Left ventricle myocardium inferior (tissue), 1 donor: ENCODE measurements around the gene CNGA1. TPM values are rescaled to one million over a fixed set of nuclear protein-coding genes. Genes with fewer than 3 reads are reported as not detected.
"Not testable (repeated sequence)": the region's sequence is repeated elsewhere in the genome, so short reads cannot be mapped to it uniquely, and the experiment has no call there.

Source experiments
- DNase-seq: peaks from one replicate; pipeline ENCODE4 v3.0.0-alpha.2; 2020
- H3K27ac ChIP-seq: fragments of 200-600 bp; replicated peaks from 2 replicates; pipeline ENCODE4 v1.8.0; 2021
- H3K27me3 ChIP-seq: fragments of 200-600 bp; 2 replicates; pipeline ENCODE4 v1.8.0; 2021; ENCODE audit warnings: low read depth
- H3K36me3 ChIP-seq: fragments of 200-600 bp; 2 replicates; pipeline ENCODE4 v1.8.0; 2021
- H3K4me1 ChIP-seq: fragments of 200-600 bp; 2 replicates; pipeline ENCODE4 v1.8.0; 2021
- H3K4me3 ChIP-seq: fragments of 200-600 bp; 2 replicates; pipeline ENCODE4 v1.8.0; 2021; ENCODE audit warnings: mild to moderate bottlenecking, moderate library complexity
- H3K9me3 ChIP-seq: fragments of 200-600 bp; replicated peaks from 2 replicates; pipeline ENCODE4 v1.8.0; 2021
- intact Hi-C: fragments of 100-400 bp; cut with micrococcal nuclease; formaldehyde crosslinking; loops from one replicate; pipeline ENCODE4 v1.11.0; 2022
- total RNA-seq: library from RNA; stranded (reverse); fragmentation: NEBNext Ultra II Directional; extraction: Animal tissue kit (Norgen Biotek cat#: 25700); gene quantifications from one replicate; pipeline ENCODE4 v1.2.1, GENCODE V29; 2021
- TF ChIP-seq, protein P1 (sequence below): fragments of 200-600 bp; IDR thresholded peaks from 2 replicates; pipeline ENCODE4 v1.8.0; 2021; ENCODE audit warnings: antibody characterized with exemption, mild to moderate bottlenecking, borderline replicate concordance
- donor health status: DM: no; HTN: yes; CAD: no; lungs with severe emphysema.

CNGA1 gene
- total RNA-seq, 1 donor from 2014 or later: not detected

DNA sequence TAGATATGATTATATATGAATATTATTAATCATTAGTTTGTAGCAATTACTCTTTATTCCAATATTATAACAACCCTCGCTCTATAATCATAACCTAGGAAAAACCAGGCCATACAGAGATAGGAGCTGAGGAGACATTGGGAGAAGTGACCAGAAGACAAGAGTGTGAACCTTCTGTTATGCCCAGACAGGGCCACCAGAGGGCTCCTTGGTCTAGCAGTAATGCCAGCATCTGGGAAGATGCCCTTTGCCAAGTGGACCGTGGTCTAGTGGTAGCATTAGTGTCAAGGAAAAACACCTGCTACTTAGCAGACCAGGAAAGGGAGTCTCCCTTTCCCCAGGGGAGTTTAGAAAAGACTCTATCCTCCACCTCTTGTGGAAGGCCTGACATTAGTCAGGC is 12.9 kb downstream of the CNGA1 start:
- intact Hi-C loops: loop anchor here (10.0 kb wide), 1 partner anchor 81 kb away; no protein-coding TSS in a partner anchor
- DNase-seq: peak; percentile 47
- not testable (repeated sequence) for H3K4me1 ChIP-seq, H3K36me3 ChIP-seq, H3K27me3 ChIP-seq, H3K4me3 ChIP-seq, H3K27ac ChIP-seq
- peaks cover 47% of the 10 kb centered on the region for H3K9me3 ChIP-seq
- TF ChIP-seq, protein P1, sequence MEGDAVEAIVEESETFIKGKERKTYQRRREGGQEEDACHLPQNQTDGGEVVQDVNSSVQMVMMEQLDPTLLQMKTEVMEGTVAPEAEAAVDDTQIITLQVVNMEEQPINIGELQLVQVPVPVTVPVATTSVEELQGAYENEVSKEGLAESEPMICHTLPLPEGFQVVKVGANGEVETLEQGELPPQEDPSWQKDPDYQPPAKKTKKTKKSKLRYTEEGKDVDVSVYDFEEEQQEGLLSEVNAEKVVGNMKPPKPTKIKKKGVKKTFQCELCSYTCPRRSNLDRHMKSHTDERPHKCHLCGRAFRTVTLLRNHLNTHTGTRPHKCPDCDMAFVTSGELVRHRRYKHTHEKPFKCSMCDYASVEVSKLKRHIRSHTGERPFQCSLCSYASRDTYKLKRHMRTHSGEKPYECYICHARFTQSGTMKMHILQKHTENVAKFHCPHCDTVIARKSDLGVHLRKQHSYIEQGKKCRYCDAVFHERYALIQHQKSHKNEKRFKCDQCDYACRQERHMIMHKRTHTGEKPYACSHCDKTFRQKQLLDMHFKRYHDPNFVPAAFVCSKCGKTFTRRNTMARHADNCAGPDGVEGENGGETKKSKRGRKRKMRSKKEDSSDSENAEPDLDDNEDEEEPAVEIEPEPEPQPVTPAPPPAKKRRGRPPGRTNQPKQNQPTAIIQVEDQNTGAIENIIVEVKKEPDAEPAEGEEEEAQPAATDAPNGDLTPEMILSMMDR: peak; percentile 66

DNA sequence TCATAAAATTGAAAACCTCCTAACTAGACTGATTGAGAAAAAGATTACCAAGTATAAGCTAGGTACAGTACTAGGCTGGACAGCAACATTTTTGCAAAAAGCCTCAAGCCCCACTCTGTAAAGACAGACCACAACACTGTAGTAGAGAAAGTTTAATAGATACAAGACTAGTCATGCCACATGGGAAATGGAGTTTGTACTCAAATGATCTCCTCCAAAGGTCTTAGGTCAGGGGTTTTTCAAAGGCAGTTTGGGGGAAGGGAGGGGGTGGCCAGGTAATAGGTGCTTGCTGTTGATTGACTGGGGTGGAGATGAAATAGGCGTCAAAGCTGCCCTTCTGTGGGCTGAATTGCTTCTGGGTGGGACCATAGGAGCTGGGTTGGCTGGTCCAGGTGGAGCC is 14.2 kb downstream of the CNGA1 start:
- H3K4me3 ChIP-seq: no peak overlapping the region
- H3K4me1 ChIP-seq: no peaks in the 10 kb centered on the region
- no peak overlapping the region for H3K27ac ChIP-seq
- DNase-seq: no peak
- peaks cover 40% of the 10 kb centered on the region for H3K9me3 ChIP-seq
- no peaks in the 10 kb centered on the region for H3K27me3 ChIP-seq
- intact Hi-C loops: loop anchor here (10.0 kb wide), 1 partner anchor 83 kb away; no protein-coding TSS in a partner anchor
- TF ChIP-seq, protein P1: no peak
- no peaks in the 10 kb centered on the region for H3K36me3 ChIP-seq

DNA sequence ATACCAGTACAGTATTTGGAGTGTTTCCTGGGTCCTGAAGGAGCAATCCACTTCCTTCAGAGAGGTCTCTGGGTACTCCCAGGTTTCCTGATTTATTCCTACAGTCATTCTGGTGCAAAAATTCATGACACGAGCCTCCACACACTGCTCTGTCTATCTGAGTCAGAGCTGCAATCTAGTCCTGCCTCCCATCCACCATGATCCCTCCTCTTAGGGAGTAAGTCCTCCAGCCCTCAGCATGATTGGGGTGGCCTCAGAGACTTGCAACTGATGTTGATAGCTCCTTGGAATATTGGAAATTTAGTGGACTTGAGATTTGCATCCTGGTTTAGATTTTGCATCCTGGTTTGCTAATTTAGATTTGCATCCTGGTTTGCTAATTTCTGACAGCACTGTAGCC is 20.5 kb downstream of the CNGA1 start:
- Histone ChIP-seq H3K27me3 (no peaks in the 10 kb centered on the region), H3K27ac (no peak overlapping the region), H3K9me3 (peaks cover 29% of the 10 kb centered on the region), H3K4me1 (no peaks in the 10 kb centered on the region), H3K4me3 (no peak overlapping the region), H3K36me3 (no peaks in the 10 kb centered on the region)
- intact Hi-C loops: no loop called here
- TF ChIP-seq, protein P1: no peak
- no peak for DNase-seq

DNA sequence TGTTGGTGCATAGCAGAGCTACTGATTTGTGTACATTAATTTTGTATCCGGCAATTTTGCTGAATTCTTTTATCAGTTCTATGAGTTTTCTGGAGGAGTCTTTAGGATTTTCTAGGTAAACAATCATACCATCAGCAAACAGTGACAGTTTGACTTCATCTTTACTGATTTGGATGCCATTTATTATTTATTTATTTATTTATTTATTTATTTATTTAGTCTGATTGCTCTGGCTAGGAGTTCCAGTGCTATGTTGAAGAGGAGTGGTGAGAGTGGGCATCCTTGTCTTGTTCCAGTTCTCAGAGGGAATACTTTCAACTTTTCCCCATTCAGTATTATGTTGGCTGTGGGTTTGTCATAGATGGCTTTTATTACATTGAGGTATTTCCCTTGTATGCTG is 24.0 kb downstream of the CNGA1 start:
- H3K27me3 ChIP-seq, H3K4me3 ChIP-seq, H3K36me3 ChIP-seq, DNase-seq, intact Hi-C loops, H3K4me1 ChIP-seq, H3K27ac ChIP-seq: not testable (repeated sequence)
- H3K9me3 ChIP-seq: peaks cover 32% of the 10 kb centered on the region

DNA sequence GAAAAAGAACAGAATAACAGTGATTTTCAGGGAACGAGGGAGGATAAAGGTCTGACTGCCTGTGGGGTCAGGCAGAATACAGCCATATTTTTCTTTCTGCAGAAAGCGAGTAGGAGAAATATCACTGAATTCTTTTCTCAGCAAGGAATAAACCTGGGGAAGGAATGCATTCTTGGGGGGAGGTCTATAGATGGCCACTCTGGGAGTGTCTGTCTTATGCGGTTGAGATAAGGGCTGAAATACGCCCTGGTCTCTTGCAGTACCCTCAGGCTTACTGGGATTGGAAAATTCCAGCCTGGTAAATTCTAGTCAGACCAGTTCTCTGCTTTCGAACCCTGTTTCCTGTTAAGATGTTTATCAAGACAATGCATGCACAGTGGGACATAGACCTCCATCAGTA is 26.3 kb downstream of the CNGA1 start:
- DNase-seq: no peak
- TF ChIP-seq, protein P1: no peak
- H3K4me1 ChIP-seq: no peaks in the 10 kb centered on the region

DNA sequence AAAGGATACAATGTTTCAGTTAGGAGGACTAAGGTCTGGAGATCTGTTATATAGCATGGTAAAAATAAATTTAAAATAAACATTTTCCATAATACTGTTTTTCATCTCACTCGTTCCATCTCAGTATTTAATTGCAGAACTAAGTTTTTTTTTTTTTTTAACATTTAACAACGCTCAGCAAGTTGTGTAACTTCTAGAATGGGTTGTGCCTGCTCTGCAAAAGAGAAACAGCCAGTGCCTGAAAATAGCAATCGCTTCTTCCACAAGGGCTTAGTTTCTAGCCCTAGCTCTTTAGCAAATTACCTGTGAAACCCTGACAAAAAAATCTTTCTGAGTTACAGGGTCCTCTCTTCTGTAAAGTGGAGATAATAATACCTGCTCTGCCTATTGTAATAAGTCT is 41.9 kb downstream of the CNGA1 start:
- Histone ChIP-seq H3K36me3 (no peaks in the 10 kb centered on the region), H3K4me3 (no peak overlapping the region), H3K27me3 (no peaks in the 10 kb centered on the region), H3K9me3 (no peaks in the 10 kb centered on the region), H3K27ac (no peak overlapping the region), H3K4me1 (no peaks in the 10 kb centered on the region)
- intact Hi-C loops: no loop called here
- TF ChIP-seq, protein P1: no peak
- DNase-seq: no peak

More for the DNA sequence above, 26.3 kb downstream of the CNGA1 start:
- peaks cover 32% of the 10 kb centered on the region for H3K9me3 ChIP-seq
- no peaks in the 10 kb centered on the region for H3K36me3 ChIP-seq
- intact Hi-C loops: no loop called here
- H3K27ac ChIP-seq: no peak overlapping the region
- no peak overlapping the region for H3K4me3 ChIP-seq
- H3K27me3 ChIP-seq: no peaks in the 10 kb centered on the region
